ENCODE measurements around the gene AP4E1.

AP4E1 gene

GRCh38 chr15:50905055-50905454, 3.4 kb upstream of the AP4E1 start:
- H3K27ac ChIP-seq (ENCODE audit: low read length), result no peak overlapping the region
- DNase-seq, result no peak
- no peak overlapping the region for H3K4me2 ChIP-seq (ENCODE audit: low read depth, low read length)
- H3F3A ChIP-seq (ENCODE audit: insufficient read depth, low read length), result peaks cover 23% of the 10 kb centered on the region
- no peaks in the 10 kb centered on the region for H3K27me3 ChIP-seq (replicated peaks; ENCODE audit: insufficient read depth, low read length)
- H4K20me1 ChIP-seq (ENCODE audit: insufficient read depth, low read length), result no peaks in the 10 kb centered on the region
- H3K36me3 ChIP-seq (replicated peaks; ENCODE audit: insufficient read depth, low read length), result no peaks in the 10 kb centered on the region
- H3K9me3 ChIP-seq (replicated peaks; ENCODE audit: insufficient read depth, low read length), result no peaks in the 10 kb centered on the region
- H3K9me2 ChIP-seq (replicated peaks; ENCODE audit: insufficient read depth, low read length), result no peaks in the 10 kb centered on the region
- TF ChIP-seq EZH2 (optimal IDR thresholded peaks at IDR 0.05; ENCODE audit: low read depth, low read length) (no peak), CTCF (IDR thresholded peaks at IDR 0.05; ENCODE audit: low read length) (no peak), EZH2phosphoT487 (IDR thresholded peaks at IDR 0.05; ENCODE audit: low read length) (no peak)
- H3K4me1 ChIP-seq (ENCODE audit: low read length), result peaks cover 3% of the 10 kb centered on the region; the same call in 1 of the 2 replicates
- peaks cover 14% of the 10 kb centered on the region for H3K79me2 ChIP-seq (ENCODE audit: low read length)
- H2AFZ ChIP-seq (ENCODE audit: low read length), result no peak overlapping the region
- H3K4me3 ChIP-seq (ENCODE audit: low read length), result no peak overlapping the region
- H3K9ac ChIP-seq (ENCODE audit: low read length), result no peak overlapping the region

GRCh38 chr15:50906954-50907600, 1.4 kb upstream of the AP4E1 start:
- peak; percentile 91 for DNase-seq
- no peaks in the 10 kb centered on the region for H3K9me3 ChIP-seq (replicated peaks; ENCODE audit: insufficient read depth, low read length)
- H3K36me3 ChIP-seq (replicated peaks; ENCODE audit: insufficient read depth, low read length), result no peaks in the 10 kb centered on the region; the same call in 1 of the 2 replicates
- H3K4me2 ChIP-seq (ENCODE audit: low read depth, low read length), result peak overlapping the region; percentile 98
- H3K9ac ChIP-seq (ENCODE audit: low read length), result peak overlapping the region; percentile 83
- H3K27ac ChIP-seq (ENCODE audit: low read length), result peak overlapping the region; percentile 77
- no peaks in the 10 kb centered on the region for H3K27me3 ChIP-seq (replicated peaks; ENCODE audit: insufficient read depth, low read length)
- peak overlapping the region; percentile 80 for H2AFZ ChIP-seq (ENCODE audit: low read length)
- H4K20me1 ChIP-seq (ENCODE audit: insufficient read depth, low read length), result no peaks in the 10 kb centered on the region
- peak overlapping the region; percentile 80 for H3K4me3 ChIP-seq (ENCODE audit: low read length)
- TF ChIP-seq CTCF (IDR thresholded peaks at IDR 0.05; ENCODE audit: low read length) (no peak), EZH2 (optimal IDR thresholded peaks at IDR 0.05; ENCODE audit: low read depth, low read length) (no peak), EZH2phosphoT487 (IDR thresholded peaks at IDR 0.05; ENCODE audit: low read length) (no peak)
- H3F3A ChIP-seq (ENCODE audit: insufficient read depth, low read length), result peaks cover 23% of the 10 kb centered on the region
- peaks cover 18% of the 10 kb centered on the region for H3K79me2 ChIP-seq (ENCODE audit: low read length)
- no peaks in the 10 kb centered on the region for H3K9me2 ChIP-seq (replicated peaks; ENCODE audit: insufficient read depth, low read length)
- H3K4me1 ChIP-seq (ENCODE audit: low read length), result peaks cover 3% of the 10 kb centered on the region; the same call in 1 of the 2 replicates

GRCh38 chr15:50907601-50908208, 778 bp upstream of the AP4E1 start:
- Histone ChIP-seq H3K9ac (ENCODE audit: low read length) (peak overlapping the region; percentile 83), H3K9me2 (replicated peaks; ENCODE audit: insufficient read depth, low read length) (no peaks in the 10 kb centered on the region), H3F3A (ENCODE audit: insufficient read depth, low read length) (peaks cover 23% of the 10 kb centered on the region), H3K9me3 (replicated peaks; ENCODE audit: insufficient read depth, low read length) (no peaks in the 10 kb centered on the region), H3K27me3 (replicated peaks; ENCODE audit: insufficient read depth, low read length) (no peaks in the 10 kb centered on the region), H3K4me3 (ENCODE audit: low read length) (peak overlapping the region; percentile 80), H3K27ac (ENCODE audit: low read length) (peak overlapping the region; percentile 77), H3K36me3 (replicated peaks; ENCODE audit: insufficient read depth, low read length) (no peaks in the 10 kb centered on the region; the same call in 1 of the 2 replicates), H2AFZ (ENCODE audit: low read length) (peak overlapping the region; percentile 80), H4K20me1 (ENCODE audit: insufficient read depth, low read length) (no peaks in the 10 kb centered on the region), H3K4me2 (ENCODE audit: low read depth, low read length) (peak overlapping the region; percentile 98), H3K4me1 (ENCODE audit: low read length) (peaks cover 3% of the 10 kb centered on the region; the same call in 1 of the 2 replicates), H3K79me2 (ENCODE audit: low read length) (peaks cover 18% of the 10 kb centered on the region)
- TF ChIP-seq CTCF (IDR thresholded peaks at IDR 0.05; ENCODE audit: low read length), result no peak
- no peak for TF ChIP-seq EZH2 (optimal IDR thresholded peaks at IDR 0.05; ENCODE audit: low read depth, low read length)
- TF ChIP-seq EZH2phosphoT487 (IDR thresholded peaks at IDR 0.05; ENCODE audit: low read length), result no peak
- DNase-seq, result peak; percentile 56

Measured in MM.1S (cell line).